ENCODE measurements around the gene MAGI1.

The MAGI1 gene

GRCh38 chr3:65669163-65669875 lies 369.4 kb downstream of the MAGI1 start:
- DNase-seq (ENCODE audit: low read depth in 3 of 3) = no peak

GRCh38 chr3:65667963-65668362 lies 370.8 kb downstream of the MAGI1 start:
- no peak for DNase-seq (ENCODE audit: low read depth in 3 of 3)

DNA sequence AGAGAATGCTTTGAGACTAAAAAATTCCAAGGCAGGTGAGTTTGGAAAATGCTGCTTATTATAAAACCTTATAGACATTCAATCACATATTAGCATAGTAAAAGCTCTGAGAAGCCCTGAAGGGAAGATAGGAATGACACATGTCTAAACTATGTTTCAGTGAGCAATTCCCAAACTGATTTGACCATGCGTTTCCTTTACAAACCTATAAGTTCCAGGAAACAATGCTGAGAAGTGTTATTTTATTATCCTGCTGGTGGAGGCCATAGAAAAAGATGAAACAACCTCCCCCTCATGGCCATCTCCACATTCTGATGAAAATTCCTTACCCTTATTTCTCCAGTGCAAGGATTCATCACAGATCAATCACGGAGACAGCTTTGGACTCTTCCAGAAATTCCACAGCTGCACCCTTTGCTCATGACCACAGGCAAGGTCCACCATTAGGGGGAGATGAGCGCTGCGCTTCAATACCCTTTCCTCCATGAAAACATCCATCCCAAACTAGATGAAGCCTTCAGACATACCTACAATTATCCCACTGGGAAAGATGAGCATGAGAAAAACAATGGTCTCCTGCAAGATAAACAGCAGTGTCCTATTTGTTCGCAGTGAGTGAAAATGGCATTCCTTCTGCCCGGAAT lies 372.1 kb downstream of the MAGI1 start:
- no peak for DNase-seq (ENCODE audit: low read depth in 3 of 3)

DNA sequence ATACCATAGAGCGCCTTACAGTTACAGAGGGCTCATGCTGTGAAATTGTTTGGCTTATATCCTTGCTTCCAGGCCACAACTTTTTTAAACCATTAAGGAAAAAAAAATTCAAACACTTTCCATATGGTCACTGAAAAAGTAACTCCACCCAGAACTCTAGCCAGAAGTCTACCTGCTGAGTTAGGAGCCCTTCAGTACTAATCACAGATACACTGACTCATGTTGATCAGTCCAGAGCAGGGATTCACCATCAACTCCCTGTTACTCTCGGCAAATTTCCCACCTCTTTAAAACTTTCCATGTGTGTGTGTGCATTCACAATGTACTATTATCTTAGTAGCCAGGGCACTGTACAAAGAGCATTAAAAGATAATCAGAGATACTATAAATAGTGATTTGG lies 372.8 kb downstream of the MAGI1 start:
- no peak for DNase-seq (ENCODE audit: low read depth in 3 of 3)

GRCh38 chr3:65664931-65665330 lies 373.8 kb downstream of the MAGI1 start:
- no peak for DNase-seq (ENCODE audit: low read depth in 3 of 3)

DNA sequence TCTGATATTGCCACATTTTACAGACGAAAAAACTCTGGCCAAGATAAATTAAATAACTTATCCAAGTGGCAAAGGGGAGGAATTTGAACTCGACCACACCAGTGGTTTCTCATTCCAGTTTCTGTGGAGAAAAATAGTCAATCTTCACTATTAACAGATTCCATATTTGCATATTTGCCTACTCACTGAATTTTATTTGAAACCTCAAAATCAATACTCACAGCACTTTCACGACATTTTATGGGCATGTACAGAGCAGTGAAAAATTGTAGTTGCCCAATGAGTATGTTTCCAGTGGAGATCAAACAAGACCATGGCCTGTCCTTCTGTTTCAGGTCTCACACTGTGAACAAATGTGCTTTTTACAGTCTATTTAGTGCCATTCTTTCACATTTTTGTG lies 374.3 kb downstream of the MAGI1 start:
- DNase-seq (ENCODE audit: low read depth in 3 of 3) = no peak

GRCh38 chr3:65662095-65662494 lies 376.6 kb downstream of the MAGI1 start:
- no peak for DNase-seq (ENCODE audit: low read depth in 3 of 3)

- no peak for DNase-seq (ENCODE audit: low read depth in 3 of 3)
Measured at GRCh38 chr3:65660000-65660598, 378.6 kb downstream of the MAGI1 start.

GRCh38 chr3:65659396-65659795 lies 379.3 kb downstream of the MAGI1 start:
- no peak for DNase-seq (ENCODE audit: low read depth in 3 of 3)

GRCh38 chr3:65658401-65658800 lies 380.3 kb downstream of the MAGI1 start:
- DNase-seq (ENCODE audit: low read depth in 3 of 3) = no peak

- no peak for DNase-seq (ENCODE audit: low read depth in 3 of 3)
Measured at GRCh38 chr3:65655061-65655460, 383.7 kb downstream of the MAGI1 start.

DNA sequence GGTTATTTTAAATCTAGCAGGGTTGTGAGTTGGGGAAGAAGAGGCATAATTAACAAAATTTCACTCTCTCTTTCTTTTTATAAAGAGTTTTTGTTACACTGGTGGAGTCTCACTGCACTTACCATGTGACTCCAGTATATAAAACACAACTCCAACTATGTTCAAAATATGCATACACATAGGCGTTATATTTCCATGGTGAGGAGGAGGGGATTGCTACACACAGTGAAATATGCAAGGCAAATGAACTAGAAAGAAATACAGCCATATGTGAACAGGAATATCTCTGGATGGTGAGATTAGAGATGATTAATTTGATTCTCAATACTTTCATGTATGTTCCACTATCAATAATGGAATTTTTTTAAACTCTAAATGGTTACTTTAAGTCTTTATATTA lies 385.0 kb downstream of the MAGI1 start:
- no peak for DNase-seq (ENCODE audit: low read depth in 3 of 3)

- DNase-seq (ENCODE audit: low read depth in 3 of 3) = no peak
Measured at GRCh38 chr3:65650247-65650646, 388.5 kb downstream of the MAGI1 start.

DNA sequence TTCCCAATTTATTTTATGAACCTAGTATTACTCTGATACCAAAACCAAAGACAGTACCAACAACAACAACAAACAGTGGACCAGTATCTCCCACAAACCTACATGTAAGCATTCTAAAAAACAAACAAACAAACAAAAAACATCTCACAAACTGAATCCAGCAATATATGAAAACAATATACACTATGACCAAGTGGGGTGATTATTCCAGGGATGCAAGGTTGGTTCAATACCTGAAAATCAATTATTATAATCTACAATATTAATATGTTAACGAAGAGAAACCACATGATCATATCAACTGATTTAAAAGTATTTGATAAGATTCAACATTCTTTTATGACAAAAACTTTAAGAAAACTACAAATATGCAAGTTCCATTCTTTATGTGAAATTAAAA lies 391.3 kb downstream of the MAGI1 start:
- DNase-seq (ENCODE audit: low read depth in 3 of 3) = no peak

DNA sequence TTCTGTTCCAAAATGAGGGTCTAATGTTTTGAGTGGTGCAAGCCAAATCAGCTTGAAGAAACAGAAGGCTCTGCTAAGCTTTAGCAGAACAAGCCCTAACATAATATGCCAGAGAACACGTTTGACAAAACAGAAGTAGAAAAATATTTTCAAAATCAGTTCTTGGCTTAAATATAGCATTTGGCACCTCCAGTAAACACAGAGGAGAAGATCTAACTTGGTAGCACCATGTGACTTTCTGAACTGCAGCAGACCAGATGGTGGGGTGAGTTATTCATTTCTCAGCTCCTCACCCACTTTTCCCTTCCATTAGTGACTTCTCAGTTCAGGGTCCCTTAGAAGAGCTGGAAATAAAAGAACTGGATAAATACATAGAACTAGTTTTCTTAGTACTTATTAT lies 395.8 kb downstream of the MAGI1 start:
- DNase-seq (ENCODE audit: low read depth in 3 of 3) = no peak

DNA sequence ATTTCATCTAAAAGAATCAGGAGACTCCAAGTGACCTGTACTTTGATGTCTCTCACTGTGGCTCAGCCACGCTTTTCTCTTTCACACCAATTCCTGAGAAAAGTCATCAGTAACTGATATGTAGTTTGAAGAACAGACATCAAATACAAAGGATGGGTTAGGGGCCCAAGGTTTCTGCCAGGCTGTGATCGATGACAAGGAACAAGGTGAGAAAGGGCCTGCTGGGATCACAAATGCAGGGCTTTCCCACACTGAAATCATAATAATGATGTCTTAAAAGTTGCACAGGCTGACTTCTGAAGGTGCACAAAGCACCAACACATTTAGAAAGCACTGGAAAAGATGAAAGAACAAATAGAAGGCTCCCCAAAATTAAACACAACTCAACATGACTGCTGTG lies 396.9 kb downstream of the MAGI1 start:
- no peak for DNase-seq (ENCODE audit: low read depth in 3 of 3)

- DNase-seq (ENCODE audit: low read depth in 3 of 3) = no peak
Measured at GRCh38 chr3:65641045-65641444, 397.7 kb downstream of the MAGI1 start.

DNA sequence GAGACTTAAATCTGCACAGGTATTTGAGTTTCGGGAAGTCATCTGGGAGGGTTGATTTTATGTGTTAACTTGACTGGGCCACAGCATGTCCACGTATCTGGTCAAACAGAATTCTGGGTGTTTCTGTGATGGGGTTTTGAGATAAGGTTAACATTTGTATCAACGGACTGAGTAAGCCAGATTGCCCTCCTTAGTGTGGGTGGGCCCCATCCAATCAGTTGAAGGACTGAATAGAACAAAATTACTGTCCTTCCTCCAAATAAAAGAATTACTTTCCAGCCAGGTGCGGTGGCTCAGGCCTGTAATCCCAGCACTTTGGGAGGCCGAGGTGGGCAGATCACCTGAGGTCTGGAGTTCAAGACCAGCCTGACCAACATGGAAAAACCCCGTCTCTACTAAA lies 399.3 kb downstream of the MAGI1 start:
- no peak for DNase-seq (ENCODE audit: low read depth in 3 of 3)

- no peak for DNase-seq (ENCODE audit: low read depth in 3 of 3)
Measured at GRCh38 chr3:65638301-65638700, 400.4 kb downstream of the MAGI1 start.

DNA sequence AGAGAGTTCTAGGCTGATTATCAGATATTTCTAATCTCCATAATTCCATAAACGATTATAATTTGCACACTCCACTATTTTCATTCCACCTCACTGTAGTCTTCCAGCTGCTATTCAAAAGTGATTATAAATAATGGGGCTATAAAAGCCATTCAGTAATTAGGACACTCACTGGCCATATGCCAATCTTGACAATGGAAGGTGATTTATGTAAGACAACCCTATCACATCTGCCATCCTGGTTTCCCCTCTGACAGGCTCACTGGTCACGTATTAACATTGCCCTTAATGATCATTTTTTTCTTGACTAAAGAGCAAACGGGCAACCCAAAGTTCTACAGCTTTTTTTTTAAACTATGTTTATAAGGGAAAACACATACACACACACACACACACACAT lies 402.4 kb downstream of the MAGI1 start:
- no peak for DNase-seq (ENCODE audit: low read depth in 3 of 3)

GRCh38 chr3:65635657-65636056 lies 403.1 kb downstream of the MAGI1 start:
- DNase-seq (ENCODE audit: low read depth in 3 of 3) = no peak

DNA sequence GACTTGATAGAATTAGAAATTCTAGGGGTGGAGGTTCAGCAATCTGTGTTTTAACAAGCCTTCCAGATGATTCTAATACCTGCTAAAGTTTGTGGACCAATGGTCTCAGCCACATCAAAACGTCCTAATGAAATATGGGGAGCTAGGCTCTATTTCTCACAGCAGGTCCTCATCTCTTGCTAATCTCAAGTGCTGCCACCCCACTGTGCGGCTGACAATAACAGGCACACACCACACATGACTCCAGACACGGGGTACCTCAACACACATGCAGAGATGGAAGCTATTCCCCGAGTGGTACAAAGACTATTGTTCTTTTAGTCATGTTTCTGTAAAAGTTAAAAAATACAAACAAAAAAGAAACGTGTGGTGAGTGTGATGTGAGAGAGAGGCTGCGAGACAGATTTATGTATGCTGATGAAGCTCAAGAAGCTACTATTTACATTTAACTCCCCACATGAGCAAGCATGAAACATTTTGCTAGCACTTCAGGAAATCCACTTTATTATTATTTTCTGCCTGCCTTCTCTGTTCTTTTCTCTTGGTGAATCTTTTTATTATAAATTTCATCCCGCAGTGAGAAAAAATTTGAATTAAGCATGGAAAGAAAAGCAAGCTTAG lies 405.6 kb downstream of the MAGI1 start:
- DNase-seq (ENCODE audit: low read depth in 3 of 3) = no peak

DNA sequence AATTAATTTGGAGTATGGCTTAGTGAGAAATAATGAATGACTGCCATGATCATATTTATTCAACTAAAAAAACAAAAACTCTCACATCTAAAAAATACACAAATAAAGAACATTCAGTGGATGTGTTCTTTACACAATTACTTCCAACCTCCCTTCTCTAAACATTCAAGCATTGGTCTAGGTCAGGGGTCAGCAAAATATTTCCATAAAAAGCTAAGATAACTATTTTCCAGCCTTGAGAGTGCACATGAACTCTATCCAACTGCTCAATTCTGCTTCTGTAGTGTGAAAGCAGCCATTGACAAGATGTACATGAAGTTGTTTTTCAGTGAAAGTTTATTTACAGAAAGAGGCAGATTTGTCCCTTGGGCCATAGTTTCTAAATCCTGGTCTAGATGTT lies 406.3 kb downstream of the MAGI1 start:
- no peak for DNase-seq (ENCODE audit: low read depth in 3 of 3)
